ENCODE results near the gene ELK4.

DNA sequence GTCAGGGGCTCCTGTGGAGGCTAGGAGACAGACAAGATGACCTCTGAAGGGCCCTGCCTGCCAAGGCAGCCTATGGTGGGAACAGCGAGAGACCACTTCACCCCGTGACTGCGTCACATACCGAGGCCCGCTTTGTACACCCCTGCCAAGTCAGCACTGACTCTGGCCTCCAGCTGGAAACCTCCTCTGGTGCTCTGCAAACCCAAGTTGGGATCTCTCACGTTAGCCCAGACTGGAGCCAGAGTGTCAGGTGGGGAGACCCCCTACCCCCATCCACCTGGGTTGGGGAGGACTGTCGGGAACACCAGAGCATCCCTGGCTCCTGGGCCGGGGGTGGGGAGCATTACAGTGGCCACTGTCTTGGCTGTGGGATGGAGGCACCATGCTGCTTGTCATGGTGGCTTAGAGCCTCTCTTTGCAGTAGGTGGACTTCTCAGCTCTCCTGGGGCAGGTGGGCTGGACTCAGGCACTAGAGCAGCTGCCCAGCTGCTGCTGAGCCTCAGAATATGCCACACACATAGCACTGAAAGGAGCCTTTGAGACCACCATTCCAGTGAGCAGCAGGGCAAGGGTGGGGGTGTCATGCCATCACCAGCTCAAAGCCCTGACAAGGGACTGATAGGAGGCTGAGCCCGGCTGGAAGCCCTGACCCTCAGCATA lies 50.4 kb downstream of the ELK4 start:
- TF ChIP-seq, protein P1, sequence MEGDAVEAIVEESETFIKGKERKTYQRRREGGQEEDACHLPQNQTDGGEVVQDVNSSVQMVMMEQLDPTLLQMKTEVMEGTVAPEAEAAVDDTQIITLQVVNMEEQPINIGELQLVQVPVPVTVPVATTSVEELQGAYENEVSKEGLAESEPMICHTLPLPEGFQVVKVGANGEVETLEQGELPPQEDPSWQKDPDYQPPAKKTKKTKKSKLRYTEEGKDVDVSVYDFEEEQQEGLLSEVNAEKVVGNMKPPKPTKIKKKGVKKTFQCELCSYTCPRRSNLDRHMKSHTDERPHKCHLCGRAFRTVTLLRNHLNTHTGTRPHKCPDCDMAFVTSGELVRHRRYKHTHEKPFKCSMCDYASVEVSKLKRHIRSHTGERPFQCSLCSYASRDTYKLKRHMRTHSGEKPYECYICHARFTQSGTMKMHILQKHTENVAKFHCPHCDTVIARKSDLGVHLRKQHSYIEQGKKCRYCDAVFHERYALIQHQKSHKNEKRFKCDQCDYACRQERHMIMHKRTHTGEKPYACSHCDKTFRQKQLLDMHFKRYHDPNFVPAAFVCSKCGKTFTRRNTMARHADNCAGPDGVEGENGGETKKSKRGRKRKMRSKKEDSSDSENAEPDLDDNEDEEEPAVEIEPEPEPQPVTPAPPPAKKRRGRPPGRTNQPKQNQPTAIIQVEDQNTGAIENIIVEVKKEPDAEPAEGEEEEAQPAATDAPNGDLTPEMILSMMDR (IDR thresholded peaks at IDR 0.05; ENCODE audit: insufficient read depth, low read length) = no peak
- TF ChIP-seq, protein P2, sequence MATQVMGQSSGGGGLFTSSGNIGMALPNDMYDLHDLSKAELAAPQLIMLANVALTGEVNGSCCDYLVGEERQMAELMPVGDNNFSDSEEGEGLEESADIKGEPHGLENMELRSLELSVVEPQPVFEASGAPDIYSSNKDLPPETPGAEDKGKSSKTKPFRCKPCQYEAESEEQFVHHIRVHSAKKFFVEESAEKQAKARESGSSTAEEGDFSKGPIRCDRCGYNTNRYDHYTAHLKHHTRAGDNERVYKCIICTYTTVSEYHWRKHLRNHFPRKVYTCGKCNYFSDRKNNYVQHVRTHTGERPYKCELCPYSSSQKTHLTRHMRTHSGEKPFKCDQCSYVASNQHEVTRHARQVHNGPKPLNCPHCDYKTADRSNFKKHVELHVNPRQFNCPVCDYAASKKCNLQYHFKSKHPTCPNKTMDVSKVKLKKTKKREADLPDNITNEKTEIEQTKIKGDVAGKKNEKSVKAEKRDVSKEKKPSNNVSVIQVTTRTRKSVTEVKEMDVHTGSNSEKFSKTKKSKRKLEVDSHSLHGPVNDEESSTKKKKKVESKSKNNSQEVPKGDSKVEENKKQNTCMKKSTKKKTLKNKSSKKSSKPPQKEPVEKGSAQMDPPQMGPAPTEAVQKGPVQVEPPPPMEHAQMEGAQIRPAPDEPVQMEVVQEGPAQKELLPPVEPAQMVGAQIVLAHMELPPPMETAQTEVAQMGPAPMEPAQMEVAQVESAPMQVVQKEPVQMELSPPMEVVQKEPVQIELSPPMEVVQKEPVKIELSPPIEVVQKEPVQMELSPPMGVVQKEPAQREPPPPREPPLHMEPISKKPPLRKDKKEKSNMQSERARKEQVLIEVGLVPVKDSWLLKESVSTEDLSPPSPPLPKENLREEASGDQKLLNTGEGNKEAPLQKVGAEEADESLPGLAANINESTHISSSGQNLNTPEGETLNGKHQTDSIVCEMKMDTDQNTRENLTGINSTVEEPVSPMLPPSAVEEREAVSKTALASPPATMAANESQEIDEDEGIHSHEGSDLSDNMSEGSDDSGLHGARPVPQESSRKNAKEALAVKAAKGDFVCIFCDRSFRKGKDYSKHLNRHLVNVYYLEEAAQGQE (IDR thresholded peaks at IDR 0.05; ENCODE audit: insufficient replicate concordance, low read depth) = no peak
- TF ChIP-seq POLR2AphosphoS5 (IDR thresholded peaks at IDR 0.05; ENCODE audit: low read depth) = no peak

Data from HL-60 (cell line).